Stimulated activated CD4-positive, alpha-beta T cell treated with anti-CD3 and anti-CD28 coated beads, Interleukin-15, amount 100 ng/mL, for 1 hour (primary cell): ENCODE results near the gene HIC1.

Experiments used
- DNase-seq, 2 donors: peaks; one replicate each; pipeline ENCODE4 v3.0.0-alpha.2; 2020; ENCODE audit warnings: low read depth in 1 of 2, low spot score in 1 of 2

HIC1 gene

GRCh38 chr17:2058586-2059546 lies 4.0 kb downstream of the HIC1 start:
- DNase-seq: peak in 1 of 2 donors; percentile 59

GRCh38 chr17:2059547-2060384 lies 4.9 kb downstream of the HIC1 start:
- no peak for DNase-seq

GRCh38 chr17:2060385-2060658 lies 5.4 kb downstream of the HIC1 start:
- DNase-seq: no peak

GRCh38 chr17:2060681-2061440 lies 6.0 kb downstream of the HIC1 start:
- no peak for DNase-seq

- no peak for DNase-seq
Observed at GRCh38 chr17:2061441-2061958, 6.6 kb downstream of the HIC1 start.

- DNase-seq: no peak
Observed at GRCh38 chr17:2062571-2063183, 7.8 kb downstream of the HIC1 start.

GRCh38 chr17:2063261-2064146 lies 8.6 kb downstream of the HIC1 start:
- DNase-seq: no peak

- no peak for DNase-seq
Observed at GRCh38 chr17:2064147-2064489, 9.2 kb downstream of the HIC1 start.

GRCh38 chr17:2064520-2064971 lies 9.6 kb downstream of the HIC1 start:
- no peak for DNase-seq

- peak in 1 of 2 donors; percentile 50 for DNase-seq
Observed at GRCh38 chr17:2064980-2065785, 10.3 kb downstream of the HIC1 start.

GRCh38 chr17:2065949-2066400 lies 11.1 kb downstream of the HIC1 start:
- DNase-seq: no peak

GRCh38 chr17:2067048-2067561 lies 12.2 kb downstream of the HIC1 start:
- DNase-seq: no peak

- DNase-seq: no peak
Observed at GRCh38 chr17:2067608-2068024, 12.7 kb downstream of the HIC1 start.

GRCh38 chr17:2068031-2068518 lies 13.2 kb downstream of the HIC1 start:
- no peak for DNase-seq

- DNase-seq: no peak
Observed at GRCh38 chr17:2068519-2069051, 13.7 kb downstream of the HIC1 start.

GRCh38 chr17:2070241-2071023 lies 15.5 kb downstream of the HIC1 start:
- DNase-seq: no peak

GRCh38 chr17:2071024-2071385 lies 16.1 kb downstream of the HIC1 start:
- no peak for DNase-seq
